Neural crest cell (in vitro differentiated cells): ENCODE data around the gene HOXB1. TPM values are rescaled to one million over a fixed set of nuclear protein-coding genes. Genes with fewer than 3 reads are reported as not detected.

Experiments used
- DNase-seq: peaks from one replicate; pipeline ENCODE4 v3.0.0; 2021; ENCODE audit warnings: low read depth, mixed read lengths, low spot score
- H3K27ac Mint-ChIP-seq: one replicate; pipeline ENCODE4 v1.8.0; 2021; ENCODE audit warnings: mild to moderate bottlenecking, mixed read lengths; ENCODE audit not compliant: unreplicated experiment
- H3K27me3 Mint-ChIP-seq: 2 replicates; pipeline ENCODE4 v1.8.0; 2021; ENCODE audit warnings: low read depth, mild to moderate bottlenecking, mixed read lengths
- H3K36me3 Mint-ChIP-seq: 2 replicates; pipeline ENCODE4 v1.8.0; 2021; ENCODE audit warnings: low read depth, mild to moderate bottlenecking, mixed read lengths
- H3K4me1 Mint-ChIP-seq: 2 replicates; pipeline ENCODE4 v1.8.0; 2021; ENCODE audit warnings: mixed read lengths
- H3K4me3 Mint-ChIP-seq: one replicate; pipeline ENCODE4 v1.8.0; 2021; ENCODE audit warnings: mild to moderate bottlenecking, mixed read lengths
- H3K9me3 Mint-ChIP-seq: 2 replicates; pipeline ENCODE4 v1.8.0; 2021; ENCODE audit warnings: mixed read lengths
- CTCF ChIP-seq: fragments of 200-600 bp; sonication (generic); conservative IDR thresholded peaks from 2 replicates; pipeline ENCODE4 v1.5.0; 2021; ENCODE audit warnings: antibody characterized with exemption, mild to moderate bottlenecking
- total RNA-seq: library from RNA; stranded (reverse); gene quantifications from 2 replicates; pipeline ENCODE4 v1.2.1, GENCODE V29; 2021

The HOXB1 gene
- total RNA-seq, 1 donor from 2014 or later, result 3.6 TPM

- DNase-seq, result peak; percentile 54
- Mint-ChIP-seq H3K4me1 (peaks cover 71% of the 10 kb centered on the region), H3K27ac (peak overlapping the region; percentile 93)
Measured at GRCh38 chr17:48544349-48545021, 13.7 kb upstream of the HOXB1 start.

GRCh38 chr17:48543854-48544348, 13.1 kb upstream of the HOXB1 start:
- peaks cover 19% of the 10 kb centered on the region for H3K36me3 Mint-ChIP-seq
- H3K9me3 Mint-ChIP-seq, result no peaks in the 10 kb centered on the region
- no peak for TF ChIP-seq CTCF
- H3K27me3 Mint-ChIP-seq, result peaks cover 89% of the 10 kb centered on the region
- H3K4me1 Mint-ChIP-seq, result peaks cover 70% of the 10 kb centered on the region
- peak overlapping the region; percentile 93 for H3K4me3 Mint-ChIP-seq
- H3K27ac Mint-ChIP-seq, result peak overlapping the region; percentile 98
- DNase-seq, result no peak

More at GRCh38 chr17:48544349-48545021, 13.7 kb upstream of the HOXB1 start:
- TF ChIP-seq CTCF, result no peak
- no peaks in the 10 kb centered on the region for H3K9me3 Mint-ChIP-seq
- peak overlapping the region; percentile 93 for H3K4me3 Mint-ChIP-seq
- H3K36me3 Mint-ChIP-seq, result peaks cover 19% of the 10 kb centered on the region
- H3K27me3 Mint-ChIP-seq, result peaks cover 90% of the 10 kb centered on the region

GRCh38 chr17:48543107-48543853, 12.5 kb upstream of the HOXB1 start:
- H3K9me3 Mint-ChIP-seq, result no peaks in the 10 kb centered on the region
- H3K4me3 Mint-ChIP-seq, result peak overlapping the region; percentile 97
- H3K27ac Mint-ChIP-seq, result peak overlapping the region; percentile 98
- no peak for DNase-seq
- peaks cover 85% of the 10 kb centered on the region for H3K27me3 Mint-ChIP-seq
- peaks cover 65% of the 10 kb centered on the region for H3K4me1 Mint-ChIP-seq
- TF ChIP-seq CTCF, result no peak
- peaks cover 19% of the 10 kb centered on the region for H3K36me3 Mint-ChIP-seq

GRCh38 chr17:48542698-48543106, 11.9 kb upstream of the HOXB1 start:
- Mint-ChIP-seq H3K27ac (peak overlapping the region; percentile 96), H3K4me1 (peaks cover 59% of the 10 kb centered on the region), H3K9me3 (no peaks in the 10 kb centered on the region), H3K36me3 (peaks cover 19% of the 10 kb centered on the region), H3K4me3 (peak overlapping the region; percentile 97), H3K27me3 (peaks cover 80% of the 10 kb centered on the region)
- no peak for TF ChIP-seq CTCF
- DNase-seq, result no peak

GRCh38 chr17:48542114-48542656, 11.4 kb upstream of the HOXB1 start:
- no peak for DNase-seq
- Mint-ChIP-seq H3K36me3 (peaks cover 22% of the 10 kb centered on the region), H3K27me3 (peaks cover 80% of the 10 kb centered on the region), H3K27ac (peak overlapping the region; percentile 98), H3K4me3 (peak overlapping the region; percentile 97), H3K4me1 (peaks cover 54% of the 10 kb centered on the region), H3K9me3 (no peaks in the 10 kb centered on the region)
- no peak for TF ChIP-seq CTCF
